T follicular helper cell (primary cell): ENCODE measurements around the gene TMEM167A.

ENCODE experiments used
- DNase-seq: peaks from one replicate; pipeline ENCODE4 v3.0.0-alpha.2; 2020; ENCODE audit warnings: low read depth

Gene TMEM167A

DNA sequence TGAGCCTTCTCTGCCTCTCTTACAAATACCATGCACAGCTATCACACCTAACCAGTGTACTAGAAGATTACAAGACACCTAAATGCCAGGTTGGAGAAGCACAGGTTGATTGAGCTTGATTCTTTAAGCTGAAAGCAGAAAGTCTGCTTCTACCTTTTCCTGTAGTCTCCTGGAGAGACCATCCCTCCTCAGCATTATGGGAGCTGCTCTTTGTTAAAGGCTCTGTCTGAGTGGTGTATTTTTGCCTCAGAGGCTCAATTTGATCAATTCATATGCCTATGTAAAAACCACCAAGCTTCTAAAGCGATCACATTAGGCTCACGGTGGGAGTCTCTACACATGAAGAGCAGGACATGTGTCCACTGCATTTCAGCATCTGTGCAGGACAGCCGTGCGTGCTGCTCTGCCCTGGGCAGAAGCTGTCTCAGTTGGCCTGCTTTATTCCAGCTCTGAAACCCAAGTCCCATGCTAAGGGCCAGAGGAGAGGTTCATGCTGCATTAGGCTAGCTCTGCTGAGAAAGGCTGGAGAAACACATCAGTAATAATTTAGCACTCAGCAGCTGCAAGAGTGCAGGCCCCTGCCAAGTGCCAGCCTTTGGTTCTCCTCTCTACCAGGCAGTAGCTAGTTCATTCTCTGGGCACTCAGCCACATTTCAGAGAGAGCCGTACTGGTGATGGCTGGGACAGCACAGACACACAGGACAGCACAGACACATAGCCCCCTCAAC lies 41.7 kb downstream of the TMEM167A start:
- DNase-seq = no peak

DNA sequence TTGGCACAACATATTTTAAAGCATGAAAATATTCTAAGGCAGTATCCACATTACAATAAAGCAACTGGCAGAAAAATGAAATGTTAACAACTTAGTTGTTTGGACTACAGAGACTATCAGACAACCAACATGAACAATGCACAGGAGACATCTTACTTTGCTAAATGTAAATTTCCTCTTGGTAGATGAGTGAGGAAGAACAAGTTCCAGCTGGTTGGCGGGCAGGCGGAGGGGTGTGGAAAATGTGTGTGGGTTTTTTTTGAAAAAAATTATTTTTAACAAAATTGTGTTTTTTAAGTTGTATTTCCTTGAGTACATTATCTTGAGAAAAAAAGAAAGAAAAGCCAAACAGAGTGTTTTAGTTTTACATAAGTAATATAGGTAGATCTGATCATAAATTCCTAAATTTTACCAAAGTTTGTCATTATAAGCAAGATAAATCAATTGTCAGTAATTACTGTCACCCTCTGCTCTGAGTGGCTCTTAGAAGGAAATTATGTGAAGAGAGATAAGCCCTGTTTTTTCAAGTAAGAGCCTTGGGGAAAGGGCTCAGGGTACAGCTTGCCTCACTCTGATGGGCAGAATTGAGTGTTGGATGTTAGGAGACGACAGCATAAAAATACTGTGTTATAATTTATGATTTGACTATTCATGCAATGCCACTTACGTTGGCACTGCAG lies 42.5 kb downstream of the TMEM167A start:
- DNase-seq = no peak

- no peak for DNase-seq
Observed at GRCh38 chr5:83034036-83034435, 43.2 kb downstream of the TMEM167A start.

- no peak for DNase-seq
Observed at GRCh38 chr5:83031381-83031780, 45.8 kb downstream of the TMEM167A start.

GRCh38 chr5:83029912-83030311 lies 47.3 kb downstream of the TMEM167A start:
- DNase-seq = no peak

DNA sequence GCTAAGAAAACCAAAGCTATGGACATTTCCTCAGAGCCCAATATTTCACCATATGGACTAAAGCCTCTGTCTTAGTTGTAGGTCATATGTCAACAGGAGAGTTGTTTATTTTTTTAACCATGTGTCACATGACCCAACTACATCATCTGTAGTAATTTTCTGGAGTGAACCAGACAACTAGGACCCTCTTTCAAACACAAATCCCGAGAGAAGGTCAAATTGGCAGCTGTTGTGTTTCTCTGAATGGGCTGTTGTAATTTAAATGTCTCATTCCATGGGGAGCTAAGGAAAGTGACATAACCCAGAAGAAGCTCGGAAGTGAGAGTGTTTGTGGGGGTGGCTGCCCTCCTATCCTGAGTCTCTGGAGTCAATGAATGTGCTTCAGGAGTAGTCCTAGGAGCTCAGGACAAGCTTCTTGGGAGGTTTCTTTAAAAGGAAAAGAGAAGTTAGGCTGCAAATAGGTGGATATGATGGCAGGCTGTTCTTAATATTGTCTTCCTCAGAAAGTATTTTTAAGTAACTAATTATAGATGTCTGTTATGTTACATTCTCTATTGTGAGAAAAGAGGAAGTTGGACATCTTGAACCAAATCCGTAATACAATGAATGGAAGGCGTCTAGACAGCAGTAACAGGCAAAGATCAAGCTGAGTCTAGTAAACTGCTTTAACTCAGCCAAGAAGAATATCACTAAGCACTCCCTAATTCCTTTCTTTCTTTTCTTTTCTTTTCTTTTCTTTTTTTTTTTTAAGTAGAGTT lies 50.1 kb downstream of the TMEM167A start:
- no peak for DNase-seq

DNA sequence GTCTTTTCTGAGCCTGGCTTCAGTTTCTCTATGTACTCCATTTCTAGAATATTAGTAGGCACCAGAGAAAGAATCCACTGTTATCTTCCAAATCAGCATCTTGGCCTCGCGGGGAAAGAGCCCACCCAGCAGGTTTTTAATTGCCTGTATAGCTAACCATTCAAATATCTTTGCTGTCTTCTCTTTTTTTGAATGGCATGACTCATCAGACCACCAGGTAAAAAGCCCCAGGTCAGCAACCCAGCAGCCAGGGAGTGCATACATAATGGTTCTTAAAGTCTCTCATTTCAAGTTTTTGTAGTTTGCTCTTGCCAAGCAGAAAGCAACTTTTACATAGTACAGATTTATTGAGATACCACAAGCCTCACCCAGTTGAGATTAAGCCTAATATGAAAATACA lies 50.7 kb downstream of the TMEM167A start:
- no peak for DNase-seq

GRCh38 chr5:83025690-83026478 lies 51.3 kb downstream of the TMEM167A start:
- no peak for DNase-seq

GRCh38 chr5:83022334-83022733 lies 54.9 kb downstream of the TMEM167A start:
- no peak for DNase-seq

DNA sequence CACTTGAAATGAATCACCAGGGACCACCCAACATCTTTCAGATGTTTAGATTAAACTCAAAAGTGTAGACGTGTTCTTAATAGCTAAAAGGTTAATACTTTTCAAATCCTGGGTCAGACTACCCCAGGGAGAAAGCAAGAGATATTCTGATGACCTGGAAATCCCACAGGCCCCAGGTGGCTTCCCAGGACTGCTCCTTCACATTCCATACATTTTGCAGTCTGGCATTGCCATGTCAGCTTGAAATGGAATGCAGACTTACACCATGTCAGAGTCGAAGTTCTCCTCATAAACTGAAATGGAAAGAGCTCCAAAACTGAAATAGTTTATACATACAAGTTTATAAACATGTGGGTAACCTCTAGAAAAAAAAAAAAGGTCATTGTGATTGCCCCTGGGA lies 61.5 kb downstream of the TMEM167A start:
- DNase-seq = no peak

GRCh38 chr5:83011985-83012384 lies 65.2 kb downstream of the TMEM167A start:
- no peak for DNase-seq

- no peak for DNase-seq
Observed at GRCh38 chr5:83009408-83009807, 67.8 kb downstream of the TMEM167A start.

- DNase-seq = no peak
Observed at GRCh38 chr5:83007755-83008154, 69.4 kb downstream of the TMEM167A start.

- no peak for DNase-seq
Observed at GRCh38 chr5:83006683-83007283, 70.4 kb downstream of the TMEM167A start.

DNA sequence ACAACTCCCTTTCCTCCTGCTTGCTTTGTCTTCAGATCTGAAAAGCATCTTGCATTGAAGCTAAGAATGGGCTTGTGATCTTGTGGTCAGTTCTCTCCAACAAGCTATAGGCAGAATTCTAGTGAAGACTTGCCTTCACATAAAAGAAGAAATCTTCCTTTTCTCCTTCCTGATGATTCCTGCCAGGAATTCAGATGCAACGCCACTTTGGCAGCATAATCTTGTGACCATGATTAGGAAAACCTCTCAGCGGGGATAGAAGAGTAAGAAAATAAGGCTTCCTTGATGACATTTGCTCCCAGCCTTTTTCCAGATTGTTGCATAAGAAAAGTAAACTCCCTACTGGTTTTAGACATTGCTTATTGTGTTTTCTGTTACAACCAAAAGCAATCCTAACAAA lies 73.4 kb downstream of the TMEM167A start:
- DNase-seq = no peak
